GM20000 (cell line): ENCODE data around the gene DOK7.

Experiments
- DNase-seq: peaks from one replicate; pipeline ENCODE4 v3.0.0; 2012; ENCODE audit warnings: low spot score
- CTCF ChIP-seq: IDR thresholded peaks from 2 replicates; pipeline ENCODE4 v1.5.1; 2012; ENCODE audit warnings: mild to moderate bottlenecking, control low read depth; ENCODE audit errors: extremely low read depth, missing control alignments

Gene DOK7

GRCh38 chr4:3462790-3463415 is at the start of gene DOK7:
DOK7 (plus strand) TSS chr4:3463306; CDS start chr4:3463376, 70 bp downstream.
- no peak for TF ChIP-seq CTCF
- DNase-seq: no peak

- DNase-seq: no peak
- TF ChIP-seq CTCF: no peak
Observed at GRCh38 chr4:3413675-3414420, 49.3 kb upstream of the DOK7 start.

DNA sequence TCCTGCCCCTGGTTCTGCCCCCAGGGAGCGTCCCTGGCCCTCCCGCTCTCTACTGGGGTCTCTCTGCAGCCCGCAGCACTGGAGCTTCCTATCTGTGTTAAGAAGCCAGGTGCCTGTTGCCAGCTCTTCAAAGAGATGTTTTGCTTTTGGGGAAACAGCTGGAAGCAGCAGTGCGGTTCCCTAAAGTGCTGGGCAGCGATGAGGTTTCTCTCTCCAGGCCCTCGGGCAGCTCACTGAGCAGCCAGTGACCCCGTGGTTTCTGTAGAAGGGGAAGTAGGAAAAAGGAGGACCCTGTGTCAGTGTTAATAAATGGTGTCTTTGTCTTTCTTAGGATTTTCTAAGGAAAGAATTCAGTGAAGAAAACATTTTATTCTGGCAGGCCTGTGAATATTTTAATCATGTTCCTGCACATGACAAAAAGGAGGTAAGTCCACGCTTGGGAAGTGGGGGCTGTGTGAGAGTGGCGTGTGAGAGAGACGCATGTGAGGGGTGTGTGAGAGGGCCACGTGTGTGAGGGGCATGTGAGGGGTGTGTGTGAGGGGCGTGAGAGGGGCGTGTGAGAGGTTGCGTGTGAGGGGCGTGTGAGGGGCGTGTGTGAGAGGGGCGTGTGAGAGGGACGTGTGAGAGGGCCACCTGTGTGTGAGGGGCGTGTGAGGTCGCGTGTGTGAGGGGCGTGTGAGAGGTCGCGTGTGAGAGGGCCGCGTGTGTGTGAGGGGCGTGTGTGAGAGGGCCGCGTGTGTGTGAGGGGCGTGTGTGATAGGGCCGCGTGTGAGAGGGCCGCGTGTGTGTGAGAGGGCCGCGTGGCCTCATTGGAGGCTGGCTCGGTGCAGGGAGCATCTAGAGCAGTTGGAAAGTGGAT is 48.5 kb upstream of the DOK7 start:
- DNase-seq: no peak
- no peak for TF ChIP-seq CTCF

DNA sequence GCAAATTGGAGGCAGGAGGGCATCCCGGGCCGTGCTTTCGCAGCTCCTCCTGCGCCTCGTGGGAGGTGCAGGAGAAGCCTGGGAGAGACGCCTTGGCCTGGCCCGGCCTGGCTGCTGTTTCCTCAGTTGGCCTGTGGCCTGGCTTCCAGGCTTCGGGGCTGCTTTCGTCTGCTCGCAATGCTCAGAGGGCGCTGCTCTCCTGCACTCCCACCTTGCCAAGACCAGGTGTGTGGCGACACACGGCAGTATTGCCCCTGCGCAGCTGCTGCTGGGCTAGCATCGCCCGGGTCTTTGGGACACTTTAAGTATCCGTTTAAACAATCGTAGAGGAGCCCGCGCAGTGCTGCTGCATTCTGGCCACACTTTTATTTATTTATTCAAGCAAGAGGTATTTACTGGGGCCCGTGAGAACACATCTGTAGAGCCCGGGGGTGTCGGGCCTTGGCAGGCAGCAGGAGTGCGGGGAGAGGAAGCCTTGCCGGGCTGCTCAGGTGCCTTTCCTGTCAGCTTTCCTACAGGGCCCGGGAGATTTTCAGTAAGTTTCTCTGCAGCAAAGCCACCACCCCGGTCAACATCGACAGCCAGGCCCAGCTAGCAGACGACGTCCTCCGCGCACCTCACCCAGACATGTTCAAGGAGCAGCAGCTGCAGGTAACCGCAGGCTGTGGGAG is 47.5 kb upstream of the DOK7 start:
- no peak for DNase-seq
- no peak for TF ChIP-seq CTCF

GRCh38 chr4:3416270-3416669 is 46.8 kb upstream of the DOK7 start:
- no peak for TF ChIP-seq CTCF

GRCh38 chr4:3416821-3417221 is 46.3 kb upstream of the DOK7 start:
- DNase-seq: no peak
- no peak for TF ChIP-seq CTCF

More at GRCh38 chr4:3416270-3416669, 46.8 kb upstream of the DOK7 start:
- no peak for DNase-seq
